OCI-M2 (cell line): ENCODE results near the gene TRIM21.
"Not testable (repeated sequence)": the region's sequence is repeated elsewhere in the genome, so short reads cannot be mapped to it uniquely, and the experiment has no call there.

Source experiments
- DNase-seq: peaks from one replicate; lab custom pipeline; 2025; ENCODE audit not compliant: unreplicated experiment; lab: John Stamatoyannopoulos, UW

TRIM21 gene

GRCh38 chr11:4393209-4393857 is at the start of gene TRIM21:
TRIM21 (minus strand) TSS chr11:4393702; CDS start chr11:4390409, 3,293 bp downstream.
- peak; percentile 84 for DNase-seq

- DNase-seq, result no peak
These were observed 48.0 kb upstream of the TRIM21 start for GRCh38 chr11:4441515-4441914.

GRCh38 chr11:4436411-4436810 is 42.9 kb upstream of the TRIM21 start:
- DNase-seq, result no peak

GRCh38 chr11:4433856-4434255 is 40.4 kb upstream of the TRIM21 start:
- no peak for DNase-seq

GRCh38 chr11:4430051-4430450 is 36.5 kb upstream of the TRIM21 start:
- no peak for DNase-seq

GRCh38 chr11:4418403-4418802 is 24.9 kb upstream of the TRIM21 start:
- DNase-seq, result no peak

GRCh38 chr11:4416816-4417215 is 23.3 kb upstream of the TRIM21 start:
- no peak for DNase-seq

- no peak for DNase-seq
These were observed 22.8 kb upstream of the TRIM21 start for GRCh38 chr11:4416306-4416705.

- not testable (repeated sequence) for DNase-seq
These were observed 12.7 kb upstream of the TRIM21 start for GRCh38 chr11:4406206-4406605.

GRCh38 chr11:4393858-4394223 is 339 bp upstream of the TRIM21 start:
- DNase-seq, result no peak

- no peak for DNase-seq
These were observed 5.3 kb downstream of the TRIM21 start for GRCh38 chr11:4388221-4388620.

- DNase-seq, result no peak
These were observed 7.3 kb downstream of the TRIM21 start for GRCh38 chr11:4385978-4386740.

- no peak for DNase-seq
These were observed 11.6 kb downstream of the TRIM21 start for GRCh38 chr11:4381901-4382300.

GRCh38 chr11:4375431-4376140 is 17.9 kb downstream of the TRIM21 start:
- DNase-seq, result no peak

GRCh38 chr11:4370166-4370565 is 23.3 kb downstream of the TRIM21 start:
- DNase-seq, result no peak

GRCh38 chr11:4368286-4368685 is 25.2 kb downstream of the TRIM21 start, which contains the start of gene OR52B4:
OR52B4 (minus strand) TSS chr11:4368386; CDS start chr11:4368295, 91 bp downstream.
- no peak for DNase-seq

- DNase-seq, result not testable (repeated sequence)
These were observed 45.4 kb downstream of the TRIM21 start for GRCh38 chr11:4348142-4348541.

- DNase-seq, result not testable (repeated sequence)
These were observed 48.1 kb downstream of the TRIM21 start for GRCh38 chr11:4345366-4345765.
